ENCODE measurements around the gene SPDYC.
"Not testable (repeated sequence)": the region's sequence is repeated elsewhere in the genome, so short reads cannot be mapped to it uniquely, and the experiment has no call there.

The SPDYC gene

DNA sequence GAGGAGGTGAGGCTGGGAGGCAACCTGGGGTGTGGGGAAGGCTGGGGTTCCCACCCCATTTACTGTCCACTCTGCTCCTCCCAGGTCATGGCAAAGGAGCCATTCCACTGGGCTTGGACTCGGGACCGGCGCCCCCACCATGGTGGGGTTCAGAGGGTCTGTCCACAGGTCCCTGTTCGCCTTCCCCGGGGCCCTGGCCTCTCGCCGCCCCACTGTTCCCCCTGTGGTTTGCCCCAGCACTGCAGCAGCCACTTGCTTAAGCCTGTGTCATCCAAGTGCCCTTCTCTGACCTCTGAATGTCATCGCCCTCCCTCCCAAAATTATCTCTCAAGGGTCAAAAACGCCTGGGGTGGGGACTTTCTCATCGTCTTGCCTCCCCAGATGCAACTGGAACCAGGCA is 2.6 kb downstream of the SPDYC start:
- Histone ChIP-seq H3K79me2 (ENCODE audit: control insufficient read depth, insufficient read depth, low read length, unreplicated experiment) (no peaks in the 10 kb centered on the region), H2AFZ (ENCODE audit: low read length, unreplicated experiment) (no peak overlapping the region), H3K27ac (ENCODE audit: low read depth, low read length) (no peak overlapping the region), H3K36me3 (ENCODE audit: insufficient read depth, low read length) (no peaks in the 10 kb centered on the region), H3K4me1 (ENCODE audit: control insufficient read depth, insufficient read depth, low read length, unreplicated experiment) (no peaks in the 10 kb centered on the region), H3K27me3 (ENCODE audit: insufficient read depth, low read length) (no peaks in the 10 kb centered on the region), H3K4me3 (ENCODE audit: low read depth, low read length) (no peak overlapping the region)

GRCh38 chr11:65174571-65175010 is 4.6 kb downstream of the SPDYC start:
- H3K36me3 ChIP-seq (ENCODE audit: insufficient read depth, low read length); H3K79me2 ChIP-seq (ENCODE audit: control insufficient read depth, insufficient read depth, low read length, unreplicated experiment); H3K4me3 ChIP-seq (ENCODE audit: low read depth, low read length); H2AFZ ChIP-seq (ENCODE audit: low read length, unreplicated experiment); H3K27me3 ChIP-seq (ENCODE audit: insufficient read depth, low read length); H3K27ac ChIP-seq (ENCODE audit: low read depth, low read length); H3K4me1 ChIP-seq (ENCODE audit: control insufficient read depth, insufficient read depth, low read length, unreplicated experiment): not testable (repeated sequence)

GRCh38 chr11:65180877-65181568 is 11.0 kb downstream of the SPDYC start:
- Histone ChIP-seq H3K36me3 (ENCODE audit: insufficient read depth, low read length) (no peaks in the 10 kb centered on the region), H3K4me3 (ENCODE audit: low read depth, low read length) (peak overlapping the region; percentile 91), H2AFZ (ENCODE audit: low read length, unreplicated experiment) (peak overlapping the region; percentile 76), H3K79me2 (ENCODE audit: control insufficient read depth, insufficient read depth, low read length, unreplicated experiment) (peaks cover 33% of the 10 kb centered on the region), H3K27ac (ENCODE audit: low read depth, low read length) (no peak overlapping the region), H3K27me3 (ENCODE audit: insufficient read depth, low read length) (no peaks in the 10 kb centered on the region), H3K4me1 (ENCODE audit: control insufficient read depth, insufficient read depth, low read length, unreplicated experiment) (peaks cover 9% of the 10 kb centered on the region)

DNA sequence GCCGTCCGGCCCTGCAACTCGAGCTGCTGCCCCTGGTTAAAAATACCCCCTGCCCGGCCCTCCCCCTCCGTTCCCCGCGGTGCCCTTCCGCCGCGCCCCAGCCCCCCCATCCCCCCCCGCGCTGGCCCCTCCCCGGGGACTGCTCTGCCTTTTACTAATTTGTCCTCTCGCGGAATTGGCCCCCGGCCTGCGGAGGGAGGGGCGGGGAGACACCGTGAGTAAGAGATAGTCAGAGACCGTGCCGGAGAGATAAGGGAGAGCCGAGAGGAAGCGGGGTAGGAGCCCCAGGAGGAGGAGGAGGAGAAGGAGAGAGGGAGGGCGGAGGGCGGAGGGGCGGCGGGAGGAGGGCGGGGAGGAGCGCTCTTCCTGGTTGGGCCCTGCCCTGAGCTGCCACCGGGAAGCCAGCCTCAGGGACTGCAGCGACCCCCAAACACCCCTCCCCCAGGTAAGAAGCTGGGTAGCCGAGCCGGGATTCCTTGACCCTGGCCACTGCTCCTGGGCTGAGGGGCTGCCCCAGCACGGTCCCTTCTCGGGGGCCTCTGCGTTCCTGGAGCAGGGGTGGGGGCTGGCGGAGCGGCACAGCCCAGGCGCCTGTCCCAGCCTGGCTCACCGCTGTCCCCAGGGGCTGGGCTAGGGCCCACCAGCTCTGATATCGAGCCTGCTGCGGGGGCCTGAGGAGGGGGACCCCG is 11.7 kb downstream of the SPDYC start, which contains the start of gene CAPN1:
Gene CAPN1 (plus strand): TSS at position 360 of the 689 bp plus-strand sequence. CDS start 774 bp downstream, outside the sequence.
- peaks cover 2% of the 10 kb centered on the region; the same call in 1 of the 2 replicates for H3K36me3 ChIP-seq (ENCODE audit: insufficient read depth, low read length)
- no peak within 1 kb of the TSS for H3K27ac ChIP-seq (ENCODE audit: low read depth, low read length)
- no peaks in the 10 kb centered on the region for H3K27me3 ChIP-seq (ENCODE audit: insufficient read depth, low read length)
- H3K79me2 ChIP-seq (ENCODE audit: control insufficient read depth, insufficient read depth, low read length, unreplicated experiment): peaks cover 33% of the 10 kb centered on the region
- peak within 1 kb of the TSS; percentile 91 for H3K4me3 ChIP-seq (ENCODE audit: low read depth, low read length)
- peaks cover 9% of the 10 kb centered on the region for H3K4me1 ChIP-seq (ENCODE audit: control insufficient read depth, insufficient read depth, low read length, unreplicated experiment)
- peak within 1 kb of the TSS; percentile 76 for H2AFZ ChIP-seq (ENCODE audit: low read length, unreplicated experiment)

DNA sequence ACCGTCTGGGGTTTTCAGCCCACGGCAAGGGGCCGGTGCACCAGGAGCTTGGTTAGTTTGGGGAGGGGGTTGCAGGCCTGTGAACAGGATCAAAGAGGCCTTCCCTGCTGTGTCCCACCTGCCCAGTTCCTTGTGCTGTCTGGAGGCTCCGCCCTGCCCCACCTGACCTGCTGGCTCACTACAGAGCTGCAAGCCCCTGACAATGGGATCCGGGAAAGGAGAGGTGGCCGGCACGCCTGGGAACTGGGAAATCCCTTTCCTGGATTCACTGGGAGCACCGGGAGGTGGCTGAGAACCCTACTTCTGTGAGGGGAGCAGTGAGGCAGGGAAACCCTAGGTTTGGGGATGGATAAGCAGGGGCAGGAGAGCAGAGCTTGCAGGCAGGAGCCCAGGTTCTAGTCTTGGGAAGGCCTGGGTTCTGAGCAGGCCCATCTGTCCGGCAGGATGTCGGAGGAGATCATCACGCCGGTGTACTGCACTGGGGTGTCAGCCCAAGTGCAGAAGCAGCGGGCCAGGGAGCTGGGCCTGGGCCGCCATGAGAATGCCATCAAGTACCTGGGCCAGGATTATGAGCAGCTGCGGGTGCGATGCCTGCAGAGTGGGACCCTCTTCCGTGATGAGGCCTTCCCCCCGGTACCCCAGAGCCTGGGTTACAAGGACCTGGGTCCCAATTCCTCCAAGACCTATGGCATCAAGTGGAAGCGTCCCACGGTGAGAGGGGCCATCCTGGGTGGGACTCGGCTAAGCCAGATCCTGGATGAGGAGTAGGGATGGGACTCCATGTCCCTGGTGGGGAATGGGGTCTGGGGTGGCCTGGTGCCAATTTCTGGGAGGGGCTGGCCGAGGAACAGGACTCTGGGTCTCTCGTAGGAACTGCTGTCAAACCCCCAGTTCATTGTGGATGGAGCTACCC is 12.5 kb downstream of the SPDYC start:
- Histone ChIP-seq H3K4me1 (ENCODE audit: control insufficient read depth, insufficient read depth, low read length, unreplicated experiment) (peaks cover 9% of the 10 kb centered on the region), H3K4me3 (ENCODE audit: low read depth, low read length) (peak overlapping the region; percentile 91), H3K36me3 (ENCODE audit: insufficient read depth, low read length) (peaks cover 6% of the 10 kb centered on the region; the same call in 1 of the 2 replicates), H3K79me2 (ENCODE audit: control insufficient read depth, insufficient read depth, low read length, unreplicated experiment) (peaks cover 33% of the 10 kb centered on the region), H3K27ac (ENCODE audit: low read depth, low read length) (no peak overlapping the region), H2AFZ (ENCODE audit: low read length, unreplicated experiment) (peak overlapping the region; percentile 39), H3K27me3 (ENCODE audit: insufficient read depth, low read length) (no peaks in the 10 kb centered on the region)

GRCh38 chr11:65183201-65183891 is 13.3 kb downstream of the SPDYC start:
- peaks cover 9% of the 10 kb centered on the region for H3K4me1 ChIP-seq (ENCODE audit: control insufficient read depth, insufficient read depth, low read length, unreplicated experiment)
- no peak overlapping the region for H2AFZ ChIP-seq (ENCODE audit: low read length, unreplicated experiment)
- H3K27ac ChIP-seq (ENCODE audit: low read depth, low read length): no peak overlapping the region
- H3K36me3 ChIP-seq (ENCODE audit: insufficient read depth, low read length): peaks cover 6% of the 10 kb centered on the region; the same call in 1 of the 2 replicates
- peak overlapping the region; percentile 91 for H3K4me3 ChIP-seq (ENCODE audit: low read depth, low read length)
- H3K27me3 ChIP-seq (ENCODE audit: insufficient read depth, low read length): no peaks in the 10 kb centered on the region
- peaks cover 33% of the 10 kb centered on the region for H3K79me2 ChIP-seq (ENCODE audit: control insufficient read depth, insufficient read depth, low read length, unreplicated experiment)

DNA sequence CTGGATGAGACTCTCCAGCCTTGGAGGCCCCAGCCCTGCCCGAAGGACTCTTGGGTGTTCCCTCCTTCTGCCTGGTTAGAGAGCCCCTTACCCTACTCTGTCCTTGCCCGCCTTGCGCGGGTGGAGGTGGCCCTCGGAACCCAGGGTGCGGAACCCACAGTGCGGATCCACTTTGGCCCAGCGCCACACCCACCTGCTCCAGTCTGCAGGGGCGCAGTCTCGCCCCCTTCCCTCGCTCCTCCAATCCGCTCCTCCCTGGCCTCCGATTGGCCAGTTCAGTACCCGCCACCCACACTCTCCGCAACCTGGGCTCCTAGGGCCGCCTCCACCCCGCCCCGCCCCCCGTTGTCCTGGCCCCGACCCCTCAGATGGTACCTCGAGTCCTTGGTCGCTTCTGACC is 14.1 kb downstream of the SPDYC start:
- Histone ChIP-seq H3K36me3 (ENCODE audit: insufficient read depth, low read length) (peaks cover 6% of the 10 kb centered on the region; the same call in 1 of the 2 replicates), H3K79me2 (ENCODE audit: control insufficient read depth, insufficient read depth, low read length, unreplicated experiment) (peaks cover 33% of the 10 kb centered on the region), H2AFZ (ENCODE audit: low read length, unreplicated experiment) (no peak overlapping the region), H3K4me3 (ENCODE audit: low read depth, low read length) (no peak overlapping the region), H3K27me3 (ENCODE audit: insufficient read depth, low read length) (no peaks in the 10 kb centered on the region), H3K4me1 (ENCODE audit: control insufficient read depth, insufficient read depth, low read length, unreplicated experiment) (peaks cover 9% of the 10 kb centered on the region), H3K27ac (ENCODE audit: low read depth, low read length) (no peak overlapping the region)

DNA sequence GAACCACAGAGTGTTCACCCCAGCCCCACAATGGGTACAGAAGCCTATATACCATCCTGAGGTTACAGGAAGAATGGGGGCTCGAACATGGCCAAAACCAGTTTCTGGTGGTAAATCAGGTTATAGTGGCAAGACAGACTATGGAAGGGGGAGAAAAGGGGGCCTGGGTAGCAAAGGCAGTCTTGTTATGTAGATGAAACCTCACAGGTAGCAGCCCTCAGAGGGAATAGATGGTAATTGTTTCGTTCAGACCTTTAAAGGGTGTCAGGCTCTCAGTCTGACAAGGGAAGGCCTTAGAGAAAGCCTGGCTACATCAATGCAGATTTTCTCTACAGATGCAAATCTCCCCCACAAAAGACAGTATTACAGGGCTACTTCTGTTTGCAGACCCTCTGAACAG is 15.1 kb downstream of the SPDYC start:
- Histone ChIP-seq H3K27me3 (ENCODE audit: insufficient read depth, low read length) (no peaks in the 10 kb centered on the region), H3K4me3 (ENCODE audit: low read depth, low read length) (no peak overlapping the region), H3K27ac (ENCODE audit: low read depth, low read length) (no peak overlapping the region), H3K4me1 (ENCODE audit: control insufficient read depth, insufficient read depth, low read length, unreplicated experiment) (peaks cover 9% of the 10 kb centered on the region), H3K36me3 (ENCODE audit: insufficient read depth, low read length) (peaks cover 11% of the 10 kb centered on the region), H2AFZ (ENCODE audit: low read length, unreplicated experiment) (no peak overlapping the region), H3K79me2 (ENCODE audit: control insufficient read depth, insufficient read depth, low read length, unreplicated experiment) (peaks cover 32% of the 10 kb centered on the region)

- H3K4me1 ChIP-seq (ENCODE audit: control insufficient read depth, insufficient read depth, low read length, unreplicated experiment): peaks cover 9% of the 10 kb centered on the region
- H3K36me3 ChIP-seq (ENCODE audit: insufficient read depth, low read length): peaks cover 11% of the 10 kb centered on the region
- peaks cover 26% of the 10 kb centered on the region for H3K79me2 ChIP-seq (ENCODE audit: control insufficient read depth, insufficient read depth, low read length, unreplicated experiment)
- H3K4me3 ChIP-seq (ENCODE audit: low read depth, low read length): no peak overlapping the region
- H3K27me3 ChIP-seq (ENCODE audit: insufficient read depth, low read length): no peaks in the 10 kb centered on the region
- H3K27ac ChIP-seq (ENCODE audit: low read depth, low read length): no peak overlapping the region
- H2AFZ ChIP-seq (ENCODE audit: low read length, unreplicated experiment): no peak overlapping the region
Observed at GRCh38 chr11:65185869-65186341, 15.9 kb downstream of the SPDYC start.

- peaks cover 11% of the 10 kb centered on the region for H3K36me3 ChIP-seq (ENCODE audit: insufficient read depth, low read length)
- H3K27me3 ChIP-seq (ENCODE audit: insufficient read depth, low read length): no peaks in the 10 kb centered on the region
- H3K4me3 ChIP-seq (ENCODE audit: low read depth, low read length): no peak overlapping the region
- H2AFZ ChIP-seq (ENCODE audit: low read length, unreplicated experiment): no peak overlapping the region
- no peak overlapping the region for H3K27ac ChIP-seq (ENCODE audit: low read depth, low read length)
- H3K4me1 ChIP-seq (ENCODE audit: control insufficient read depth, insufficient read depth, low read length, unreplicated experiment): peaks cover 9% of the 10 kb centered on the region
- H3K79me2 ChIP-seq (ENCODE audit: control insufficient read depth, insufficient read depth, low read length, unreplicated experiment): peaks cover 24% of the 10 kb centered on the region
Observed at GRCh38 chr11:65186701-65187100, 16.7 kb downstream of the SPDYC start.
